Activated effector memory CD4-positive, alpha-beta T cell treated with anti-CD3 and anti-CD28 coated beads, Interleukin-2, amount 50 U/mL, for 16 hours (primary cell): ENCODE measurements around the gene NOVA1.

Experiments used
- DNase-seq: peaks from one replicate; pipeline ENCODE4 v3.0.0-alpha.2; 2020

The NOVA1 gene

DNA sequence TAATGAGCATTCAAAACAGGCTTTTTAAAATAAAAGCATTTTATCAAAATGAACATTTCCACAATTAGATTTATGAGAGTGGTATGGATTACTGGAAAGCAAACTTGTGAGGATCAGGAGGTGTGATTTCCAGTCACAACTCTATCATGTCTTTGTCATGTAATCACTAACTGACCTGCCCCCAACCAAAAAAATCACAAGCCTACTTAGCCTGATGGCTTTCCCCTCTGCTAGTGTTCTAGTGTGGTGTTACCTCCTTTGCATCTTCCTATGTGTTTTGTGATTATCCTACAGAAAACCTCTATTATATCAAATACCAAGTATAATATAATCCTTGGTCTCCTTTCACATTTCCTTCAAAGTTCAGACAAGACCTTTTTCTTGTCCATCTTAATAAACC, 168.6 kb downstream of the NOVA1 start:
- no peak for DNase-seq

DNA sequence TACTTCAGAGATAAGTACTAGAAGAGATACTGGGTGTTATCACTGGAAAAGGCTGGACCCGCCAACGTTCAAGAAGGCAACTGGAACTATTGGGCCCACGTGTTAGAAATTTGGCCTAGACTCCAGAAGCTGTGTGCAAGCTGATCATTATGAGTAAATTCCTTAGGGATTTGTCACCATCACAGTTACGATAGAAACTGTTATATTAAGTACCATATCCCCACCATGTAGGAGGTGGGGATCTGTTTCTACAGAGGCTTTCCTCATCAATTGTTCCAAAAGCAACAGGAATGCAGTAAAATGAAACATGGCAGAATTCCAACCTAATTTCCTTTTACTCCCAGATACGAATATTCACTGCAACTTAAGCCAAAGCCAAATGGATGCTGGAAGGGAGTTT, 170.7 kb downstream of the NOVA1 start:
- no peak for DNase-seq

DNA sequence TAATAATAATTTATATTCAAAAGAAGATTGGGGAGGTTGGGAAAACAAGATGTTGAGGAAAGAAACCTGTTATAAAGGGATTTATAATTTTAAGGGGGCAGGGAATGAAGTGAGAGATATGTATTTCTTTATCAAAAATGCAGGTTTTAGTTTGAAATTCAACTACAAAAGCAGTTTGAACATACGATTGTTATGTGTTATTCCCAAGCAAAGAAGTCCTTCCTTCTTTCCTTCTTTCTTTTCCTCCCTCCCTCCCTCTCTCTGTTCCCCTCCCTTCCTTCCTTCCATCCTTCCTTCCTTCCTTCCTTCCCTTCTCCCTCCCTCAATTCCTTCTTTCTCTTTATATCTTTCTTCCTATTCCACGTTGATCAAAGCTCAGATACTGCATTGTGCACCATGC, 173.3 kb downstream of the NOVA1 start:
- DNase-seq: no peak

DNA sequence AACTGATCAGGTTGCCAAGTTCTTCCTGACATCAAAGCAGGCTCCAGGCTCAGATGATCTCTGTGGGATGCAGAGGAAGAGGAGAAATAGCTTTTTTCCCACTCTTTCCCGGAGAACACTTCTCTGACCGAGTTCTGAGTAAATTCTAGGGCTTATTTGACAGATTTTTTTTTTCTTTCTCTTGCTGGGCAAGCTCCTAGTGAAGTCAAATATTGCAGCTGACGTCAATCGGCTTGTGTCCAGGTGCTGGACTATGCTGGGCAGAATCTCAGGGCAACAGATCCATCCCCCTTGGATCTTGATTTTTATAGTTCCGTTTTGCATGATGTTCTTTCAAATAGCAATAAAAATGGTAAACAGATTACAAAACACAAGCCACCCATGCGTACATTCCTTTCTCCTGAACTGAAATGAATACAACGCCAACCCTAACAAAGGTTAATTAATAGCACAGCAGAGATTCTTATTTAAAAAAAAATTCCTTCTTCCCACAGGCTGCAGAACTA, 182.2 kb downstream of the NOVA1 start:
- no peak for DNase-seq

DNA sequence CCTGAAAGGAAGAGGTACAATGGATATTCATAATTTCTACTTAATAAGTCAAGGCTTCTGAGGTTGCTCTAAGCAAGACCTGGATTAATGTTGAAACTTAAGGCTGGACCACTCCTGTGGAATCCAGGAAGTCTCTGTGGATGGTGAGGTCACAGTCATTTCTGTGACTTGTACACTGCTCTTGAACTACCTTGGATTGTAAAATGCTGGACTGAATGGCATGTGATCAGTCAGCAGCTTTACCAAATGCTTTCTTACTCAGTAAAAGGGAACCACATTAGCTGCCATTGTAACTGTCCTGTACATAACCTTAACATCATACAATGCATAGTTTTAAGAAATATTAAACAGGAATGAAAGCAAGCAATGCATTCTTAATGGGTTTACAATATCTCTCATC, 182.9 kb downstream of the NOVA1 start:
- DNase-seq: no peak

DNA sequence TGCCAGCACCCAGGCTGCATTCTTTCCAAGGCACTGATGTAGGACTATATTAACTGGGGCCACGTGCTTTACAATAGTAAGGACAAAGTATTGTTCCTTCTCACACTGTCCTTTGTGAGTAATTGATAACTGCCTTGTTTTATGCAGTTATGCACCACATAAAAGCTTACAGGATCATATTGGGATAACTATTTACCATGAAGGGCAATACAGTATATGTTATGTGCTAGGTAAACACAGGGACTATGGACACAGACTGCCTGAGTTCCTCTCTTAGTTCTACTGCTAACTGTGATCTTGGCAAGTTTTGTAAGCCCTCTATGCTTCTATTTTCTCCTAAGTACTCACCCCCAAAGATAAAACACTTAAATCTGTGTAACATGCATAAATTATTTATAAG, 183.7 kb downstream of the NOVA1 start:
- DNase-seq: no peak

DNA sequence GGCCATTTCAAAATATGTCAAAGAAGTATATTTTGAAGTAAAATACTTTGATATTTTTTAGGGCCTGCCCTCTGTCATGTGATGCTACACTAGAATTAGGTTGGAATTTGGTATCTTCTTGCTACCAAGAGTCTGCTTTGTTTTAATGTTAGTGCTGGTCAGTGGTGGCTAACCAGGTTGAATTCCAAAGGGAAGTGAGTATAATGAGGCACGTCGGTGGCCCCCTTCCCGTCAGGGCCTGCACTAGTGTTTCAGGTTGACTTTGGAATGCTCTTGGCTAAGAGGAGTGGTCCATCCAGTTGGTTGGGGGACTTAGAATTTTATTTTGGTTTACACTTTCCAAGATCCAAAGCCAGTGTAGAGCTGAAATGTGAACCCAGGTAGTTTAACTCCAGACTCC, 185.4 kb downstream of the NOVA1 start:
- DNase-seq: no peak

DNA sequence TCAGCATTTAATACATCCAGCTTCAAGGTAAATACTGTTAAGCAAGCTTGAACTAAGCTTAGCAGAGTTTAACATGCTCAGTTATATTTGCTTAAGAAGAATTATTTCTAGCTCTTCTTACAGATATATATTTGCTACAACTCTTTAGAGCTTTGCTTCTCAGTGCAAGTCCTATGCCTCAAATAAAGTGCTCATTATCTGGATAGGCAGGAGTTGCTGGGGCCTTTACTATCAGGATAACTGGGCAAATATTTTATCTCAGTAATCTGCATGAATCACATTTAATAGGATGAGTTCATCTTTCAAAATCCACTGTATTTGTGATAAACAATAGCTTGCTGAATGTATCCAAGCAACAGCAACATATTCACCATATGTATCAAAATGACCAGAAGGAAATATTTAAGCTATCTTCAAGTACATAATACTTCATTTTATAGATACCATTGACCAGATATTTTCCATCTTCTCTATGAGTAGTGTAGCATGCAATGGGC, 187.6 kb downstream of the NOVA1 start:
- no peak for DNase-seq

DNA sequence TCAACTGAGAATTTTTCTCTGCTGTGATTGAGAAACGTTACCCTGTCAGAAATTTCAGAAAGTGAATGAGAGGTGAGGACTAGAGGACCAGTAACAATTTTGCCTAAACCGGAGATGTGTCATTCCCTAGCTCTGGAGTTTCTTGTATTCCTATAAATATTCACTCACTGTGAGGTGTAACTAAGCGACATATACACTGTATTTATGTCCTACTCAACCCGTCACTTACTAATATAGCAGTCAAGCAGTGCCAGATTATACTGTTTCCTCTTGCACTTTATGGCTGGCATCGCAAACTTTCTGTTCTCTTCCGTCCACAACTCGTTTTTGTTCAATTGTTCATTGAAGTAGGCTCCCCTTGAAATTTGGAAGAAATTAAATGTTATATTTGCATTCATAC, 192.9 kb downstream of the NOVA1 start:
- no peak for DNase-seq

DNA sequence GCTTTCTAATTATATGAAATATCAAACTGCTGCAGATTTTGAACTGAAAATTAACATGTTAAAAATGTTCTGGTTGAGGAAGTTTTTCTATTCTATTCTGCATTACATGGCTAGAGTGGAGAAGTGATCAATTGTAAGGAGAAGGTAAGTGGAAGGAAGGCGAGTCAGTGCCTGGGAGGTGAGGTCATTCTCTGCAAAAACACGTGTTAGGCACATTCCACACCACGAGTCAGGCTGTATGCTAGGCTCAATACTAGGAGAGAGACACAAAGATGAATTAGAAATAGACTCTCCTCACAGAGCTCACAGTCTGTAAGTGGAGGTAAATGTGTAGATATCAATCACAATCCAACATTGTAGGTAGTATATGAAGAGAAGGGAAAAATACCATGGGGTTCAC, 194.1 kb downstream of the NOVA1 start:
- DNase-seq: no peak

DNA sequence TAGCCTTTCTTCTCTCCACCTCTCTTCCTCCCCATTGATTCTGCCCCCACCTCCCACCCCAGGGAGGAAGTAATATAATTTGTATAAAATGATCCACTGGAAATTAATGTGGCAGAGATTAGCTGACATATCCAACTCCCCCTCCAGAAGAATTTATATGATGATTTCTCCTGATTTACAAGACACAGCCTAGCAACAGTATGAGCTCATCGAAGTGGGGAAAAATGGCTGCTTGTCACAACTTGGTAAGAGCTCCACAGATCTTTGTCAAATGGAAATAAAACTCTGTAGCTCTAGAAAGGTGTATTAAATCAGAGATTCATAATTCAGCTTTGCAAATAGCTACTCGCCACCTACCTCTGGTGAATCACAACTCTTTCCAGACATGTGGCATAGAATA, 195.7 kb downstream of the NOVA1 start:
- no peak for DNase-seq

DNA sequence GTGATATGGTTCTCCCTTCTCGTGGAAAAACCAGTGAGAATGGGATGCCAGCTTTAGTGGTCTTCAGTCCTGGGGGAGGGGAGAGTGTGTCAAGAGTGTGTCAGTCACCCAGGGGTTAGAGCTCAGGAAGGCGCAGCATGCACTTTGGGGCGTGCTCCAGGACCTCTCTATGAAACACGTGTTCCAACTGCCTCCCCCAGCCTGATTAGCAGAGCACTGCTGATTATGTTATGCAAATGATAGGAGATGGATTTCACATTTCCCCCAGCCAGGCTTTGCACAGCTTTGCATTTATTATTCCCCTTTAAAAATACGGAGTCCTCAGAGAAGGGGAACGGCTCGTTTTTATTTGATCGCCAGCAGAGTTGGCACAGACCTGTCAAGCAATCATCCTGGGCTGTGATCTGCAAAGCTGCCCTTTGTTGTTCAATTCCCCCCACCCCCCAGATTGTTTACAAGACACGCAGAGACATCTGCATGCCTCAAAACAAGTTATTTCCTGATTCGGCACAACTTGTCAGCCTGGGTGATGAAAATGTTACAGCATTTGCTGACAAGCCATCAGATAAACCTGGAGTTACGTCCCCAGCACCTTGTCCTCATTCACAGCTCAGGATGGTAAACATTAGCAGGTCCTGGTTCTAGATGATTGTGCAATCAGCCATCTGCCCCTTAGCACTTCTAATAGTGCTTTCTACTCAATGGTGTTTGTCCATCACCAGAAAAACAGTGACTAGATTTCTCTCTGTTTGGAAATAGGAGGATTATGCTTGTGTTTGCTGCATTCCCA, 196.5 kb downstream of the NOVA1 start:
- no peak for DNase-seq

DNA sequence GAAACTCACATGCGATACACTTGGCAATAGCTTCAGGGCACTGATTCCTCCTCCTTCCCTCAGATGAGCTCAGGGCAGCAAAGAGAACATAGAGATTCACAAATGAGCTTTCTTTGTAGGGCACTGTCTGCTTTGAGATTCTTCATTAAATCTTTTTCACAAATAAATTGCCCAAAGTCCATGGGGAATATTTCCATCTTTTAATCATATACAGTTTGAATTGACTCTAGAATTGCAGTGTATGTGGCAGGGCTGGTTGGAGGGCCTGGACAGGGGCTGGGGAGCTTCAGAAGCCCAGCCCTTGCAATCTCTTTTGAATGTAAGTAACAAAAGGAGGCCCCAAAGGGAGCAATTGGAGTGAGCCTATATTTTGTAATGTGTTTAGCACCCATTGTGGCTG, 197.5 kb downstream of the NOVA1 start:
- DNase-seq: no peak

DNA sequence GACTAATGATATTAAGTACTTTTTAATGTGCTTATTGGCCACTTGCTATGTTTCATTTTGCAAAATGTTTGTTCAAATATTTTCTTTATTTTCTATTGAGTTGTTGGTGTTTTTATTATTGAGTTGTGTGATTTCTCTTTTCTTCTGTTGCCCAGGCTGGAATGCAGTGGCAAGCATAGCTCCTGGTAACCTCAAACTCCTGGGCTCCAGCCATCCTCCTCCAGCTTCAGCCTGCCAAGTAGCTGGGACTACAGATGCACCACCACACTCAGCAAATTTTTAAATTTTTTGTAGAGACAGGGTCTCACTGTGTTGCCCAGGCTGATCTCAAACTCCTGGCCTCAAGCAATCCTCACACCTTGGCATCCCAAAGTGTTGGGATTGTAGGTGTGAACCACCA, 199.2 kb downstream of the NOVA1 start:
- no peak for DNase-seq
